Measurements from ENCODE around the gene ZNF3.

Gene ZNF3

DNA sequence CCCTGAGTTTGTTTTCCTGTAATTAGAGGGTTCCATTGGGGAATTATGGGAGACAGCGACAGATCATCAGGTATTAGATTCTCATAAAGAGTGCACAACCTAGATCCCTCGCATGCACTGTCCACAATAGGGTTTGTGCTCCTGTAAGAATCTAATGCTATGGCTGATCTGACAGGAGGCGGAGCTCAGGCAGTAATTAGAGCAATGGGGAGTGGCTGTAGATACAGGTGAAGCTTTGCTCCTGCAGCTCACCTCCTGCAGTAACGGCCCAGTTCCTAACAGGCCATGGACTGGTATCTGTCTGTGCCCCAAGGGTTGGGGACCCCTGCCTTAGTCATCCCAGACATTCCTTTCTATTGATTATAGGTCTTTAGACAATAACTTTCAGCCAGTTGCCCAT, 32.8 kb downstream of the ZNF3 start:
- Histone ChIP-seq H3K4me1 (ENCODE audit: control insufficient read depth, insufficient read depth, low read length) (peaks cover 3% of the 10 kb centered on the region; the same call in 1 of the 2 replicates), H3K4me3 (ENCODE audit: low read depth, low read length) (no peak overlapping the region), H3K36me3 (ENCODE audit: control insufficient read depth in 2 of 2, insufficient read depth in 1 of 2, low read length in 2 of 2) (peaks cover 4% of the 10 kb centered on the region in 2 experiments), H3K27ac (ENCODE audit: extremely low read depth, low read depth, low read length) (no peak overlapping the region), H3K9me3 (ENCODE audit: control insufficient read depth, insufficient read depth, low read depth, low read length) (no peaks in the 10 kb centered on the region)
- ChIA-PET CTCF (no interaction called here), POLR2A (no interaction called here)
- TF ChIP-seq ZSCAN23 (tag by site-specific recombination; IDR thresholded peaks at IDR 0.05) (no peak), ZNF391 (tag by site-specific recombination; IDR thresholded peaks at IDR 0.05; ENCODE audit: borderline replicate concordance, low read depth) (no peak), ZNF610 (tag by site-specific recombination; IDR thresholded peaks at IDR 0.05; ENCODE audit: borderline replicate concordance) (peak; percentile 68; the same call in 1 of the 2 replicates)
- TF ChIP-seq, protein P1, sequence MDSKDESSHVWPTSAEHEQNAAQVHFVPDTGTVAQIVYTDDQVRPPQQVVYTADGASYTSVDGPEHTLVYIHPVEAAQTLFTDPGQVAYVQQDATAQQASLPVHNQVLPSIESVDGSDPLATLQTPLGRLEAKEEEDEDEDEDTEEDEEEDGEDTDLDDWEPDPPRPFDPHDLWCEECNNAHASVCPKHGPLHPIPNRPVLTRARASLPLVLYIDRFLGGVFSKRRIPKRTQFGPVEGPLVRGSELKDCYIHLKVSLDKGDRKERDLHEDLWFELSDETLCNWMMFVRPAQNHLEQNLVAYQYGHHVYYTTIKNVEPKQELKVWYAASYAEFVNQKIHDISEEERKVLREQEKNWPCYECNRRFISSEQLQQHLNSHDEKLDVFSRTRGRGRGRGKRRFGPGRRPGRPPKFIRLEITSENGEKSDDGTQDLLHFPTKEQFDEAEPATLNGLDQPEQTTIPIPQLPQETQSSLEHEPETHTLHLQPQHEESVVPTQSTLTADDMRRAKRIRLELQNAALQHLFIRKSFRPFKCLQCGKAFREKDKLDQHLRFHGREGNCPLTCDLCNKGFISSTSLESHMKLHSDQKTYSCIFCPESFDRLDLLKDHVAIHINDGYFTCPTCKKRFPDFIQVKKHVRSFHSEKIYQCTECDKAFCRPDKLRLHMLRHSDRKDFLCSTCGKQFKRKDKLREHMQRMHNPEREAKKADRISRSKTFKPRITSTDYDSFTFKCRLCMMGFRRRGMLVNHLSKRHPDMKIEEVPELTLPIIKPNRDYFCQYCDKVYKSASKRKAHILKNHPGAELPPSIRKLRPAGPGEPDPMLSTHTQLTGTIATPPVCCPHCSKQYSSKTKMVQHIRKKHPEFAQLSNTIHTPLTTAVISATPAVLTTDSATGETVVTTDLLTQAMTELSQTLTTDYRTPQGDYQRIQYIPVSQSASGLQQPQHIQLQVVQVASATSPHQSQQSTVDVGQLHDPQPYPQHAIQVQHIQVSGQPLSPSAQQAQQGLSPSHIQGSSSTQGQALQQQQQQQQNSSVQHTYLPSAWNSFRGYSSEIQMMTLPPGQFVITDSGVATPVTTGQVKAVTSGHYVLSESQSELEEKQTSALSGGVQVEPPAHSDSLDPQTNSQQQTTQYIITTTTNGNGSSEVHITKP (tag by site-specific recombination; IDR thresholded peaks at IDR 0.05) = peak; percentile 16; the same call in 1 of the 2 replicates

DNA sequence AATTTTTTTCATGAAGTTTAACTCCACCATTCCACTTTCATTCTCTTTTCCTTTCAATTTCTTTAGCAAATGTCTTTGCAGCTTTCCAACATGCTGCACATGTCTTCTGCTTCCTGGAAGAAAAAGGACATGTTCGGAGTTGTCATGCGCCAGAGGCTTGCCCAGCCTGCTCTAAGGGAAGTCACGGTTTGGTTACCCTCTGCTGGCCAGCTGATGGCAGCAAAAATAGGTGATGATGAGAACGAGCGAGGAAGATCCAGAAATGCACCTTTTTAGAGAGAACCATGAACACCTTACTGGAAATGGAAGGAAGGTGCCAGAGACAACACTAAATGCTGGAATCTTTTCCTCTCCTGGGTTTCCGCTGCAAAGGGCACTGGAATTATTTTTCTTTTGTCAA, 36.8 kb downstream of the ZNF3 start:
- H3K36me3 ChIP-seq (ENCODE audit: control insufficient read depth in 2 of 2, insufficient read depth in 1 of 2, low read length in 2 of 2) = no peaks in the 10 kb centered on the region; a peak in 1 of 3 replicates
- no peak overlapping the region for H3K27ac ChIP-seq (ENCODE audit: extremely low read depth, low read depth, low read length)
- TF ChIP-seq, protein P2, sequence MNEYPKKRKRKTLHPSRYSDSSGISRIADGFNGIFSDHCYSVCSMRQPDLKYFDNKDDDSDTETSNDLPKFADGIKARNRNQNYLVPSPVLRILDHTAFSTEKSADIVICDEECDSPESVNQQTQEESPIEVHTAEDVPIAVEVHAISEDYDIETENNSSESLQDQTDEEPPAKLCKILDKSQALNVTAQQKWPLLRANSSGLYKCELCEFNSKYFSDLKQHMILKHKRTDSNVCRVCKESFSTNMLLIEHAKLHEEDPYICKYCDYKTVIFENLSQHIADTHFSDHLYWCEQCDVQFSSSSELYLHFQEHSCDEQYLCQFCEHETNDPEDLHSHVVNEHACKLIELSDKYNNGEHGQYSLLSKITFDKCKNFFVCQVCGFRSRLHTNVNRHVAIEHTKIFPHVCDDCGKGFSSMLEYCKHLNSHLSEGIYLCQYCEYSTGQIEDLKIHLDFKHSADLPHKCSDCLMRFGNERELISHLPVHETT (tag by site-specific recombination; IDR thresholded peaks at IDR 0.05) = no peak
- TF ChIP-seq ZNF596 (tag by site-specific recombination; IDR thresholded peaks at IDR 0.05) = 0 out of 2 replicates have a peak, but pooled peaks have one; percentile 6
- TF ChIP-seq, protein P3, sequence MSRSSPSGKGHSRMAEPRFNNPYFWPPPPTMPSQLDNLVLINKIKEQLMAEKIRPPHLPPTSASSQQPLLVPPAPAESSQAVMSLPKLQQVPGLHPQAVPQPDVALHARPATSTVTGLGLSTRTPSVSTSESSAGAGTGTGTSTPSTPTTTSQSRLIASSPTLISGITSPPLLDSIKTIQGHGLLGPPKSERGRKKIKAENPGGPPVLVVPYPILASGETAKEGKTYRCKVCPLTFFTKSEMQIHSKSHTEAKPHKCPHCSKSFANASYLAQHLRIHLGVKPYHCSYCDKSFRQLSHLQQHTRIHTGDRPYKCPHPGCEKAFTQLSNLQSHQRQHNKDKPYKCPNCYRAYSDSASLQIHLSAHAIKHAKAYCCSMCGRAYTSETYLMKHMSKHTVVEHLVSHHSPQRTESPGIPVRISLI (tag by site-specific recombination; IDR thresholded peaks at IDR 0.05) = 0 out of 2 replicates have a peak, but pooled peaks have one; percentile 6
- H3K4me1 ChIP-seq (ENCODE audit: control insufficient read depth, insufficient read depth, low read length) = no peaks in the 10 kb centered on the region
- H3K9me3 ChIP-seq (ENCODE audit: control insufficient read depth, insufficient read depth, low read depth, low read length) = no peaks in the 10 kb centered on the region
- no peak overlapping the region for H3K4me3 ChIP-seq (ENCODE audit: low read depth, low read length)
- ChIA-PET CTCF (no interaction called here), POLR2A (no interaction called here)

DNA sequence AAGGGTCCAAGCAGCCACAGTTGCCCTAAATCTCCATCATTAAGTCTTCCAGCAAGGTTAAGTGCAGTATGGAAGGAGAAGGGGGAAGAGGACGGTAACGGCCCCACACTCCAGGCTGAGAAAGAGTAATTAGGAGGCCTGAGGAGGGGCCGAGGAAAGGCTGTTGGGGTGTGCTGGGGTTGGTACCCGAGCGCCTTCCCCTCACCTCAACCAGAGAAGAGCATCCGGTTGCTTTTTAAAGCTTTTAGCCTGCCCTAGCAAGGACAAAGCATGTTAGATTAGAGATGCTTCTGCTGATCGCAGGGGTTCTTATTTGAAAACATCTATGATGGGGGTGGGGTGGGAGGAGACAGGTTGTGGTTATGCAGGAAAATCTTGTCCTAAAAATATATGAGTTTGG, 40.9 kb downstream of the ZNF3 start:
- ChIA-PET CTCF (no interaction called here), POLR2A (no interaction called here)
- Histone ChIP-seq H3K4me1 (ENCODE audit: control insufficient read depth, insufficient read depth, low read length) (no peaks in the 10 kb centered on the region), H3K4me3 (ENCODE audit: low read depth, low read length) (no peak overlapping the region), H3K9me3 (ENCODE audit: control insufficient read depth, insufficient read depth, low read depth, low read length) (no peaks in the 10 kb centered on the region), H3K27ac (ENCODE audit: extremely low read depth, low read depth, low read length) (no peak overlapping the region), H3K36me3 (ENCODE audit: control insufficient read depth in 2 of 2, insufficient read depth in 1 of 2, low read length in 2 of 2) (peaks cover 4 to 9% of the 10 kb centered on the region in 2 experiments; a peak in 2 of 3 replicates)
- TF ChIP-seq, protein P4, sequence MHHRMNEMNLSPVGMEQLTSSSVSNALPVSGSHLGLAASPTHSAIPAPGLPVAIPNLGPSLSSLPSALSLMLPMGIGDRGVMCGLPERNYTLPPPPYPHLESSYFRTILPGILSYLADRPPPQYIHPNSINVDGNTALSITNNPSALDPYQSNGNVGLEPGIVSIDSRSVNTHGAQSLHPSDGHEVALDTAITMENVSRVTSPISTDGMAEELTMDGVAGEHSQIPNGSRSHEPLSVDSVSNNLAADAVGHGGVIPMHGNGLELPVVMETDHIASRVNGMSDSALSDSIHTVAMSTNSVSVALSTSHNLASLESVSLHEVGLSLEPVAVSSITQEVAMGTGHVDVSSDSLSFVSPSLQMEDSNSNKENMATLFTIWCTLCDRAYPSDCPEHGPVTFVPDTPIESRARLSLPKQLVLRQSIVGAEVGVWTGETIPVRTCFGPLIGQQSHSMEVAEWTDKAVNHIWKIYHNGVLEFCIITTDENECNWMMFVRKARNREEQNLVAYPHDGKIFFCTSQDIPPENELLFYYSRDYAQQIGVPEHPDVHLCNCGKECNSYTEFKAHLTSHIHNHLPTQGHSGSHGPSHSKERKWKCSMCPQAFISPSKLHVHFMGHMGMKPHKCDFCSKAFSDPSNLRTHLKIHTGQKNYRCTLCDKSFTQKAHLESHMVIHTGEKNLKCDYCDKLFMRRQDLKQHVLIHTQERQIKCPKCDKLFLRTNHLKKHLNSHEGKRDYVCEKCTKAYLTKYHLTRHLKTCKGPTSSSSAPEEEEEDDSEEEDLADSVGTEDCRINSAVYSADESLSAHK (tag by site-specific recombination; IDR thresholded peaks at IDR 0.05) = no peak
- TF ChIP-seq ZNF473 (tag by site-specific recombination; IDR thresholded peaks at IDR 0.05) (no peak), ZNF214 (tag by site-specific recombination; IDR thresholded peaks at IDR 0.05; ENCODE audit: borderline replicate concordance) (no peak), ZNF223 (tag by site-specific recombination; IDR thresholded peaks at IDR 0.05) (no peak)
- TF ChIP-seq, protein P5, sequence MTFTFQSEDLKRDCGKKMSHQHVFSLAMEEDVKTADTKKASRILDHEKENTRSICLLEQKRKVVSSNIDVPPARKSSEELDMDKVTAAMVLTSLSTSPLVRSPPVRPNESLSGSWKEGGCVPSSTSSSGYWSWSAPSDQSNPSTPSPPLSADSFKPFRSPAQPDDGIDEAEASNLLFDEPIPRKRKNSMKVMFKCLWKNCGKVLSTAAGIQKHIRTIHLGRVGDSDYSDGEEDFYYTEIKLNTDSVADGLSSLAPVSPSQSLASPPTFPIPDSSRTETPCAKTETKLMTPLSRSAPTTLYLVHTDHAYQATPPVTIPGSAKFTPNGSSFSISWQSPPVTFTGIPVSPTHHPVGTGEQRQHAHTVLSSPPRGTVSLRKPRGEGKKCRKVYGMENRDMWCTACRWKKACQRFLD (tag by site-specific recombination; IDR thresholded peaks at IDR 0.05) = no peak

All from HEK293 (cell line).